GM12873 (cell line): Measurements from ENCODE around the gene LRRC8C.

Experiments used
- CTCF ChIP-seq: IDR thresholded peaks from 2 replicates; pipeline ENCODE4 v1.5.1; 2012; ENCODE audit warnings: low read depth, mild to moderate bottlenecking, moderate library complexity, low read length, control low read depth; ENCODE audit not compliant: insufficient read depth; ENCODE audit errors: missing control alignments

The LRRC8C gene

GRCh38 chr1:89608319-89608983, 24.5 kb upstream of the LRRC8C start:
- TF ChIP-seq CTCF, result no peak

DNA sequence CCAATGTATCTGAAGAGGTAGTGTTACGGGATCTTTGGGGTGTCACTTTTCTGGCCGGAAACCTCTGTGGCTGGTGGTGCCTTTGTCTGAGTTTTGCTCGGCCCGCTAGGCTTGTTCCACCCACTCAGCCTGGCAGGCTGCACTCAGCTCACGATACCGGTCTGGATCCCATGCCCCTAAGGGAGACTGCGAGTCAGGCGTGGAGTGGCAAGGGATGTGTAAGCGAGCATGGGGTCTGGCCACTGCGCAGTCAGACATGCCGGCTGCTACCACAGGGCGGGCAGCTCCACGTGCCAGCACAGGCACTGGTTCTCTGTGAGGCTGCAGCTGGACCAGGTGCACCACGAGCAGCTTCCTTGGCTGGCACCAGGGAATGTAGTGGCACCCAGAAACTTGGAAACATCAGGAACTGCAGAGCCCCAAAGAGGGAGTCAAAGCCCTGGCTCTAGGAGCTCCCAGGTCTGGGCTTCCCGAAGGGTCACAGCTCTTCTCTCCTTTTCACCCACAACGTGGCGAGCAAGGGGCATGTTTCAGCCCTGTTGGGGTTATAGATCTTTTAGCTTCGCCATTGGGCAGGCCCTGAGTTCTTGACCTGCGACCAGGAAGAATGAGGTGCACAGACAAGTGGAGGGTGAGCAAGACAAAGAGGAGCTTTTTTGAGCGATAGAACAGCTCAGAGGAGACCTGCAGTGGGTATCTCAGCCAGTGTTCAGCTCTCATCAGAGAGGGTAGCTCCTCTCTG, 23.8 kb upstream of the LRRC8C start:
- TF ChIP-seq CTCF, result no peak

- no peak for TF ChIP-seq CTCF
These were observed 23.0 kb upstream of the LRRC8C start for GRCh38 chr1:89609781-89610456.

GRCh38 chr1:89610457-89611011, 22.4 kb upstream of the LRRC8C start:
- no peak for TF ChIP-seq CTCF

- no peak for TF ChIP-seq CTCF
These were observed 21.2 kb upstream of the LRRC8C start for GRCh38 chr1:89611721-89612120.

GRCh38 chr1:89613928-89614327, 19.0 kb upstream of the LRRC8C start:
- TF ChIP-seq CTCF, result no peak
